ENCODE measurements around the gene CPE. TPM values are rescaled to one million over a fixed set of nuclear protein-coding genes. Genes with fewer than 3 reads are reported as not detected.
A peak's percentile ranks its signal among the peaks of the same experiment; 100 is the strongest.
"Not testable (repeated sequence)": the region's sequence is repeated elsewhere in the genome, so short reads cannot be mapped to it uniquely, and the experiment has no call there.

Gene CPE
- total and polyA plus RNA-seq, 2 donors, result 86.4 to 242 TPM

DNA sequence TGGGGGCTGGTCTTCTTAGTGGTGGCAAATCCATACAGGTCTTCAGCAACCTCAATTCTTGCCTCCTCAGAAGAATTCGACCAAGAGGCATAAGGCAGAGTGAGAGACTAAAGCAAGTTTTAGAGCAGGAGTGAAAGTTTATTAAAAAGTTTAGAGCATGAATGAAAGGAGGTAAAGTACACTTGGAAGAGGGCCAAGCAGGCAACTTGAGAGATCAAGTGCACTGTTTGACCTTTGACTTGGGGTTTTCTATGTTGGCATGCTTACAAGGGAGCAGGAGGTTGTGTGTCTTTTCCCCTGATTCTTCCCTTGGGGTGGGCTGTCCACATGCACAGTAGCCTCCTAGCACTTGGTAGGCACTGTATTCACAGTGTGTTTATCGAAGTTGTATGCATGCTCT, 91.2 kb downstream of the CPE start:
- no peaks in the 10 kb centered on the region for H3K4me1 ChIP-seq (ENCODE audit: insufficient read depth)
- WGBS, result 94% methylated on average over 2 of the region's 2 CpGs
- H3K27ac ChIP-seq (ENCODE audit: low read depth), result no peak overlapping the region
- no peak overlapping the region for H3K4me3 ChIP-seq (ENCODE audit: low read depth, low read length)
- H3K36me3 ChIP-seq (ENCODE audit: insufficient read depth), result peaks cover 1% of the 10 kb centered on the region
- DNase-seq (ENCODE audit: extremely low spot score), result no peak

DNA sequence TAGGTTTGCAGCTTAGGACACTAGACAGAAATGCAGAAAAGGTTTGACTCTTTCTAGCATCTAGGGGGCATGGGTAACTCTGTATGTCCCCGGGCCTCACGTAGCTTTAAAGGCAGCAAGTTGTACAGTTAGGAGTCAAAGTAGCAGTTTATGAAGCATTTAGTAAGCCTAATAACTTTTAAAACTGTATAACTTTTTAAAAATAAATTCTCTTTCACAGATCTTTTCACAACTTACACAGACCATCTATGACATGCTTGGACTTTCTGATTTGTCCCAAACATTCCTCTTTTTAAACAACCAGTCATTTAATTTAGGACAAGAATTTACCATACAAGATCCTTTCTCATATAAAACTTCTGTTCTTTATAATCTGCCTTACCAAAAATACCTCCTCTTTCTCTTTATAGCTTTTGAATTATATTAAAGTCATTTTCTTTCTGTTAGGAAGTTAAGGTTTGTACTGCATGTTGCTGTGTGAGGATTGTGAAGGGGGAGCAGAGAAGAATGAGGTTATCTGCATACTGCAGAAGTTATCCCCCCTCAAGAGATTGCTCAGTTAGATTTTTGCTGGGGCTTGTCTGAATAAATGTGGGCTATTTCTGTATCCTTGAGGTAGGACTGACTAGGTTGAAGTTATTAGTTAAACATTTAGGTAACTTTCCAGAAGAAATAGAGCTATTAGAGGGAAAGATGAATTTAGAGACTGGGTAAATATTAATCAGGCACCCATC, 94.3 kb downstream of the CPE start:
- WGBS, result 94% methylated on average over 2 of the region's 2 CpGs
- Histone ChIP-seq H3K27ac (ENCODE audit: low read depth) (no peak overlapping the region), H3K4me1 (ENCODE audit: insufficient read depth) (no peaks in the 10 kb centered on the region), H3K36me3 (ENCODE audit: insufficient read depth) (peaks cover 1% of the 10 kb centered on the region), H3K4me3 (ENCODE audit: low read depth, low read length) (no peak overlapping the region)
- DNase-seq (ENCODE audit: extremely low spot score), result no peak

DNA sequence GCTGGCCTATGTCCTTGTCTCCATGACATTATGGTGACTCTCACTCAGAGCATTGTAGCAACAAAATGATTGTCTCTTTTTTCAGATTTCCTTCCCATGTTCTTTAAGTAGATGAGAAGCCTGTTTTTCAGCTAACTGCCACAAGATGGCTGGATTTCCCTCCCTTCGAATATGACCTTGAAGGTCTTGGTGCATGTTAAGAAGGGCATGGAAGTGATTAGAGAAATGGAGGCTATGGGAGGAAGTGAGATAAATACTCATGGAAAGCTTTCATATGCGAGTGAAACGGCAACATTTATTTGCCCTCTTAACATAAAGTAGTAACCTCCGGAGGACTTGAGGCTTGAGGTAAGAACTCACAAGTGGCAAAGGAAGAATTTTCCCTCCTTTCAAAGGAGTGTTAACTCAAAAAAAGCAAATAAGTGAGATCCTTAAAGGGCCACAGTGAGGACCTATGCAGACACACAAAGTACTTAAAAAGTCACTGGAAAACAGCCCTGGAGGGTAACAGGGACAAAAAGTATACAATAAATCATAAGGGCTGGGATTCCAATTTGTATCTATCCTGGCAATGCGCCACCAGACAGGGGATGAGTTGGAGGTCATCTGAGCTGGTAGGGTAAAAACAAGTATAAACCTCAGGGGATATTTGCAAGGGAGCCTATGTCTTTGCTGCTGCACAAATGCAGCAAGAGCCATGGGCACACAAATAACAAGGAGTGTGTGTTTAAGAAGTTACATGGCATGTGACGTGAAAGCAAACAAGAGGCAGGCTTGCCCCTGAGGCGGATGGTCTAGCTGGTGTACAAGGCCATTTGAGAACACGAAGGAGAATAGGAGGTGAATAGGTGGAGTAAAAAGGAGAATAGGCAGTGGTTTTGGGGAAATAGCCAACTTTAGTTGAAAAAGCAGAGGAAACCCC, 96.2 kb downstream of the CPE start:
- Histone ChIP-seq H3K36me3 (ENCODE audit: insufficient read depth) (no peaks in the 10 kb centered on the region), H3K4me1 (ENCODE audit: insufficient read depth) (no peaks in the 10 kb centered on the region), H3K27ac (ENCODE audit: low read depth) (no peak overlapping the region), H3K4me3 (ENCODE audit: low read depth, low read length) (no peak overlapping the region)
- DNase-seq (ENCODE audit: extremely low spot score), result no peak
- 90% methylated on average over 8 of the region's 8 CpGs for WGBS

DNA sequence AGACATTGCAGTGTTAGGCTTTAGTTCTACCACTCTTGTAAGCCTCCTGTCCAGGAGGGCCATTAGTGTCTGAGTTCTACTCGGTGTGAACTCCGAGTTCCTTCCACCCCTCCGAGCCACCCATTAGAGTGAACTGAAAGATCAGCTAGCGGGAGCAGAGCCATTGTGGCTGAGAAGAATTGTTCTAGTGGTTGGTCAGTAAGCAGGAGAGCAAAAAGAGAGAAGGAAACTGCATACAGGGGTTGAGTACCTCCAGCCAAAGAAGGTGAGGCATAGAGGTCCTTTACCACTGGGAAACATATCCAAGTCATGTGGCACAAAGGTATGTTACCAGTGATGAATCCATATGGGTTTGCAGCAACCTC, 96.9 kb downstream of the CPE start:
- 97% methylated on average over 4 of the region's 4 CpGs for WGBS
- Histone ChIP-seq H3K4me3 (ENCODE audit: low read depth, low read length) (no peak overlapping the region), H3K36me3 (ENCODE audit: insufficient read depth) (no peaks in the 10 kb centered on the region), H3K27ac (ENCODE audit: low read depth) (no peak overlapping the region), H3K4me1 (ENCODE audit: insufficient read depth) (no peaks in the 10 kb centered on the region)
- DNase-seq (ENCODE audit: extremely low spot score), result no peak

DNA sequence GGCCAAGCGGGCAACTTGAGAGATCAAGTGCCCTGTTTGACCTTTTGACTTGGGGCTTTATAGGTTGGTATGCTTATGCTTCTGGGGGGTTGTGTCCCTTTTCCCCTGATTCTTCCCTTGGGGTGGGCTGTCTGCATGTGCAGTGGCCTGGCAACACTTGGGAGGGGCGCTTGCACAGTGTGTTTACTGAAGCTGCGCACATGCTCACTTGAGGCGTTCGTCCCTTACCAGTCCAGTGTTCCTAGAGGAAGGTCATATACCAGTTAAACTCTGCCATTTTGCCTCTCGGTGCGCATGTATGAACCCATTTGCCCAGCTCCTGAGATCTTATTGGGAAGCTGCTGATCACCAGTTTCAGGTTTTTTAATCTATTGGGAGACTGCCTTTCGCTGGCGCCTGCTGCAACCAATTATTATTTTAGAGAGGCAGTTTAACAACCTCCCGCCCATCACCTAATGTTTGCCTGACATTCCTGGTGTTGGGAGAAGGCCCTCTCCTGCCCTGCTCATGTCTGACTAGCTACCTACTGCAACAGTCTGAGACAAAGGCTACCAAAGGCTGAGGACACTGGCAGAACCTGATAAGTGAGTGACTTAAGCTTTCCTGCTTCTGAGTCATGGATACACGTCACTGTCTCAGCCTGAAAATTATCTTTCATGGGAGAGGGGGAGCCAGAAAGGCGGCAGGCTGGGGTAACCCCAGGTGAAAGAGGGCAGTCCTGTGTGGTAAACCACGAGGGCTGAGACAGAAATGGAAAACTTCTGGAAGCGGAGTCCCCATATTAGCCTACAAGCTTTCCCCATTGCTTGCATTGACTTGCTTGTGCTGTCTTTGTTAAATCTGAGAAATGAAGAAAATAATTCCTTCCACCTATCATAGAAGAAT, 97.6 kb downstream of the CPE start:
- Histone ChIP-seq H3K36me3 (ENCODE audit: insufficient read depth) (no peaks in the 10 kb centered on the region), H3K4me1 (ENCODE audit: insufficient read depth) (no peaks in the 10 kb centered on the region), H3K27ac (ENCODE audit: low read depth) (no peak overlapping the region), H3K4me3 (ENCODE audit: low read depth, low read length) (no peak overlapping the region)
- DNase-seq (ENCODE audit: extremely low spot score), result no peak
- WGBS, result 91% methylated on average over 14 of the region's 14 CpGs

DNA sequence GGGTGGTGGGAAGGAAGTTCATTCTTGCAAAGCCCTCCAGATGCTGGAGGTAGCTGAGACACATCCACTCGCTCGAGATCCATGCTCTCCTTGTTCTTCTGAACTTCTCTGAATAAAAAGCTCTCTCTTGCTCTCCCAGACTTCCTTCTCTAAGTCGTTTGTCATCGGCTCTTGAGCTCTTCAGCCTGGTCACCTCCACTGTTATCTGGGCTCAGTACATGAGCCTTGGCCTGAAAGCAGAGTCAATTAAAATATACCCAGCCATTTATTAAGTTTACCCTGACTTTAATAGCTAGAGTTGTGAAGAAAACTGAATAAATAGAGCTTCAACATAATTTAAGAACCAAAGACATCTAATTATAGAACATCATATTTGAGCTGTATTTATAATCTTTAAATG, 99.0 kb downstream of the CPE start:
- no peak for DNase-seq (ENCODE audit: extremely low spot score)
- WGBS, result 76% methylated on average over 4 of the region's 4 CpGs
- no peaks in the 10 kb centered on the region for H3K36me3 ChIP-seq (ENCODE audit: insufficient read depth)
- no peak overlapping the region for H3K27ac ChIP-seq (ENCODE audit: low read depth)
- no peaks in the 10 kb centered on the region for H3K4me1 ChIP-seq (ENCODE audit: insufficient read depth)
- no peak overlapping the region for H3K4me3 ChIP-seq (ENCODE audit: low read depth, low read length)

DNA sequence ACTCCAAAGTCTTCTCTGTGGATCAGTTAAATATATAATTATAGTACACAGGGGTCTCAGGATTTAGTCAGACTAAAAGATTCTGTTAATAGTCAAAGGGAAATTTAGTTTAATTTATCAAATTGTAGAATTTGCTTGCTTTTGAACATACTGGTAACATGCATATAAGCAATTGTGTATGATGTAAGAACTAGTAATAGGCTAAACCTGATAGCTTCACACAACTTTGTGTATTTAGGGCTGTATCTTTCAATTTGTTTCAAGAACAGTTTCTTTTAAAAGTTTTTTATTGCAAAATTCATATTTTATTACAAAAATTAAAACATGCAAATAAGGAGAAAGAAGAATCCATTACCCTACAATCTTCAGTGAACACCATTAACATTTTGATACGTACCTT, 99.5 kb downstream of the CPE start:
- no peaks in the 10 kb centered on the region for H3K36me3 ChIP-seq (ENCODE audit: insufficient read depth)
- H3K4me1 ChIP-seq (ENCODE audit: insufficient read depth), result no peaks in the 10 kb centered on the region
- H3K4me3 ChIP-seq (ENCODE audit: low read depth, low read length), result no peak overlapping the region
- 97% methylated on average over 1 of the region's 1 CpG for WGBS
- DNase-seq (ENCODE audit: extremely low spot score), result no peak
- H3K27ac ChIP-seq (ENCODE audit: low read depth), result no peak overlapping the region

DNA sequence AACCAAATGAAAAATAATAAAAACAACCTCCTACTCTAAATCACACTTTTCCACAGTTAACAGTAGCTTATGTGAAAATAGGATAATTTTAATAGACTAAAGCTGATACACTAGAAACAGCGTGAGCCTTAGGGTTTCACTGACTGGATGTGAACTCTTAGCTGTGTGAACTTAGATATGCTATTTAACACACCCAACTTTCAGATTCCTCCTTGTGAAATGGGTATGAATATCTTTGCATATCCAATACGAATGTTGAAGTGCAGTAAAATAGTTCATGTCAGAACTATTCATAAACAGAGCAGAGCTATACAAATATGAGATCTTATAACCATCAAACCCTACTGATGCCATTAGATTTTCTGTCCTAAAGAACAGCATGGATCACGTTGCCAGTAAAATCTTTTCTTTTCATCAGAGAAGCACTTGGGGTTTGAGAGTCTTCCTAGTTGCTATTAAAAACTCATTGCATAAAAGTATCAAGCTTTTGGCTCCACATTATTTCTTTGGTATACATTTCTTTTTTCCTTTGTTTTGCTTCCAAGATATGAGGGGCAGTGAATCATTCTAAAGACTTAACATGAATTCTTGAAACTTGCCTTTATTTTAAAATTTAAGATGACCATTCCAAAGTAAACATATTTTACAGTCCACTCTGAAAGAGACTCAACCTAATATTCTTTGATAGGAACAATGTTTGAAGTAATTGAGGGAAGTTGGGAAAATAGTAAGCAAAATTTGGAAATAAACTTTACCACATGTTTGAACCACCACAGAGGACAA, 102.4 kb downstream of the CPE start:
- WGBS, result 58% methylated on average over 3 of the region's 3 CpGs
- Histone ChIP-seq H3K27ac (ENCODE audit: low read depth) (no peak overlapping the region), H3K36me3 (ENCODE audit: insufficient read depth) (no peaks in the 10 kb centered on the region), H3K4me1 (ENCODE audit: insufficient read depth) (no peaks in the 10 kb centered on the region), H3K4me3 (ENCODE audit: low read depth, low read length) (no peak overlapping the region)
- no peak for DNase-seq (ENCODE audit: extremely low spot score)

DNA sequence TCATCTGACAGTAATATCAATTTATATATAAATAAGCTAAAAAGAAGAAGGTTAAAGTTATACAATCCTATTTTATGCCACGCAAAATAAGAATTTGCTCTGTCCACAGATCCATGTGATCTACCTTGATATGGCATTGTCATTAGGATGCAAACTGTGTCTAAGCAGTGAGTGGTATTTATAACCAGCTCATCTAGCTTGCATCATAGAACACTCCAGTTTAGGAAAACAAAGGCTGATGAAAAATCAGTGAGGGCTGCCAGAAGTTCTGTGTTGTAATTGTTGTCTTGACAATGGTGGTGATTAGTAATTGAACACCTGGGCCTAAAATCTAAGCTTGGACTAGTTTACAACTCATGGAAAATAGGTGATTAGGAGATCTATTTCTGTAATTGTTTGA, 111.0 kb downstream of the CPE start:
- H3K36me3 ChIP-seq (ENCODE audit: insufficient read depth), result no peaks in the 10 kb centered on the region
- no peak overlapping the region for H3K27ac ChIP-seq (ENCODE audit: low read depth)
- WGBS, result 93% methylated on average over 1 of the region's 1 CpG
- H3K4me3 ChIP-seq (ENCODE audit: low read depth, low read length), result no peak overlapping the region
- H3K4me1 ChIP-seq (ENCODE audit: insufficient read depth), result no peaks in the 10 kb centered on the region
- no peak for DNase-seq (ENCODE audit: extremely low spot score)

DNA sequence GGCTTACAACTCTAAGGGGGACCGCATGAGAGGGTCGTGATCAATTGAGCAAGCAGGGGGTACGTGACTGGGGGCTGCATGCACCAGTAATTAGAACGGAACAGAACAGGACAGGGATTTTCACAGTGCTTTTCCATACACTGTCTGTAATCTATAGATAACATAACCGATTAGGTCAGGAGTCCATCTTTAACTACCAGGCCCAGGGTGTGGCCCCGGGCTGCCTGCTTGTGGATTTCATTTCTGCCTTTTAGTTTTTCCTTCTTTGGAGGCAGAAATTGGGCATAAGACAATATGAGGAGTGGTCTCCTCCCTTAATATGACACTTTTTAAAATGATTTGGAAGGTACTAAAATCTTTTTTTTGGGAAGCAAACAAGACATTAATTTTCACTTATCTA, 113.8 kb downstream of the CPE start:
- H3K4me1 ChIP-seq (ENCODE audit: insufficient read depth); H3K36me3 ChIP-seq (ENCODE audit: insufficient read depth); H3K27ac ChIP-seq (ENCODE audit: low read depth); DNase-seq (ENCODE audit: extremely low spot score); H3K4me3 ChIP-seq (ENCODE audit: low read depth, low read length): not testable (repeated sequence)
- WGBS, result 82% methylated on average over 6 of the region's 6 CpGs

DNA sequence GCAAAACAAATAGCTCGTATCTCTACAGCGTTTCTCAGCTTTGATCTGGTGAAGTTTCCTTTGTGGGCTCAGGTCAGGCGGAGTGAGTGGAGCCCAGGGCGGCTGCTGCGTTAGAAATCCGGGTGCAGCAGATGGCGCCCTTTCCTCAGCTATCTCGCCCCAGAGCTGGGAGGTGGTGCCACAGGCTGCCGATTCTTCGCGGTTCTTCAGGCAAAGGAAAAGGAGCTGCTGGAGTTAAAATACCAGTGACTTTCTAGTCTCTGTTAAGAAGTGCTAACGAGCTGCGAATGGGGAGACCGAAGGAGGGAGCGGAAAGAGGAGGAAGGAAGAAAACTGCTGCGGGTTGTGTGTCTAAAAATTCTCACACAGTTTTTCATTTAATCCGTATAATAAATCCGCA, 114.6 kb downstream of the CPE start:
- no peak overlapping the region for H3K4me3 ChIP-seq (ENCODE audit: low read depth, low read length)
- H3K36me3 ChIP-seq (ENCODE audit: insufficient read depth), result no peaks in the 10 kb centered on the region
- 13% methylated on average over 18 of the region's 18 CpGs for WGBS
- peak; percentile 13 for DNase-seq (ENCODE audit: extremely low spot score)
- H3K4me1 ChIP-seq (ENCODE audit: insufficient read depth), result no peaks in the 10 kb centered on the region
- H3K27ac ChIP-seq (ENCODE audit: low read depth), result no peak overlapping the region

DNA sequence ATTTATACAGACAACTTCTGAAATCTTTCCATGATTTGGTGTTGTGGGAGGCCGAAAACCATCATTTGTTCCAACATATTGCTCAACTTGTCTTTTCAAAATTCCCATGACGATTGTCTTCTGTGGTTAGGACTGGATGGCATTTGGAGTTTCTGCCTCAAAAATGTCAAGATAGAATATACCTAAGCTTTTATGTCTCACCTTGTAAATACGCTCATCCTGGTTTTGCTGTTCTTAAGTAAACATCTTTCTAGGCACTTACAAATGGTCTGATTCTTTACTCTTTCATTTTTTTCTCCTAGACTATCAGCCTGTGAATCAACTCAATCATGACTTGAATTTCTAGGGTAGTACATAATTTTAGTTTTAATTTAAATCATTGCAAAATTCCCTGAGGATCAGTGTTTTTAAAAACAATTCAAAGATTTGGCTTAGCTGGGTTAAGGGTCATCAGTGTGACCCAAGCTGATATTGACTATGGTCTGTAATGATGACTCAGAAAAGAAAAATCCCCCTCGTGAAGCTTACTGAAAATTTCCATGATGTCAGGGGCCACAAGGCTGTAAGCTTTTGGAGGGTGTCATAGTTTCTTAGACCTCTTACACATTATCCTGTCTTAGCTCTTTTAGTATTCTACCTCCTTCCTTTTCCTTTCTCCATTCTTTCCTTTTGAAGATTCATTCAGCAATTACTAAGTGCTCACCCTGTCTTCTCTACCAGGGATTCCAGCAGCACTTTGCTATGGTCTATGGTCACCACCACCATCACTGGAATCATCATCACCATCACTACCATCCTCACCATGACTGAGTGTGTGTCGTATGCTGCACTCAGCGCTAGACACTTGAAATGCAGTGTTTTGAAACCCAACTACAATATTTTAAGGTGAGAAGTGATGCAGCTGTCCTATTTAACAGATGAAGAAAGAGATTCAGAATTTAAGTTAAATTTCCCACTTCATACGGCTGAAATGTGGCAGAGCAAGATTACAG, 124.4 kb downstream of the CPE start:
- Histone ChIP-seq H3K4me1 (ENCODE audit: insufficient read depth) (no peaks in the 10 kb centered on the region), H3K27ac (ENCODE audit: low read depth) (no peak overlapping the region), H3K4me3 (ENCODE audit: low read depth, low read length) (no peak overlapping the region), H3K36me3 (ENCODE audit: insufficient read depth) (no peaks in the 10 kb centered on the region)
- DNase-seq (ENCODE audit: extremely low spot score), result no peak
- 85% methylated on average over 7 of the region's 7 CpGs for WGBS

All from urinary bladder (tissue), 4 donors.